T-helper 17 cell (primary cell): ENCODE results near the gene MAP6D1. TPM values are rescaled to one million over a fixed set of nuclear protein-coding genes. Genes with fewer than 3 reads are reported as not detected.

Experiments used
- ATAC-seq: fragments of 150-1000 bp; cut with Tn5 transposase; 2 replicates; pipeline ENCODE4 v1.10.0; 2021; ENCODE audit warnings: mild to moderate bottlenecking, moderate library complexity
- DNase-seq, 3 donors: peaks; one replicate each; pipeline versions ENCODE4 v3.0.0 to v3.0.0-alpha.2; 2020 to 2021
- H3K9me3 ChIP-seq: one replicate; pipeline ENCODE4 v1.7.0; 2013; ENCODE audit warnings: low read length, mild to moderate bottlenecking; ENCODE audit not compliant: control insufficient read depth, poor library complexity, severe bottlenecking
- H3K27ac Mint-ChIP-seq: one replicate; pipeline ENCODE4 v1.8.0; 2022; ENCODE audit warnings: mild to moderate bottlenecking, moderate library complexity, mixed read lengths
- H3K27me3 Mint-ChIP-seq: one replicate; pipeline ENCODE4 v1.8.0; 2022; ENCODE audit warnings: mixed read lengths
- H3K36me3 Mint-ChIP-seq: one replicate; pipeline ENCODE4 v1.8.0; 2022; ENCODE audit warnings: low read depth, mixed read lengths
- H3K4me1 Mint-ChIP-seq: one replicate; pipeline ENCODE4 v1.8.0; 2022; ENCODE audit warnings: mild to moderate bottlenecking, mixed read lengths
- H3K4me3 Mint-ChIP-seq: one replicate; pipeline ENCODE4 v1.8.0; 2022; ENCODE audit warnings: mild to moderate bottlenecking, moderate library complexity, mixed read lengths
- total RNA-seq, 4 donors: library from RNA in 2 of 4; stranded (reverse) in 2 of 4; gene quantifications; one replicate each; pipeline ENCODE4 v1.2.3 and lab custom pipeline; 2022 to 2026

Gene MAP6D1
- total RNA-seq, 2 donors from 2014 or later: 0.26 to 1.7 TPM

DNA sequence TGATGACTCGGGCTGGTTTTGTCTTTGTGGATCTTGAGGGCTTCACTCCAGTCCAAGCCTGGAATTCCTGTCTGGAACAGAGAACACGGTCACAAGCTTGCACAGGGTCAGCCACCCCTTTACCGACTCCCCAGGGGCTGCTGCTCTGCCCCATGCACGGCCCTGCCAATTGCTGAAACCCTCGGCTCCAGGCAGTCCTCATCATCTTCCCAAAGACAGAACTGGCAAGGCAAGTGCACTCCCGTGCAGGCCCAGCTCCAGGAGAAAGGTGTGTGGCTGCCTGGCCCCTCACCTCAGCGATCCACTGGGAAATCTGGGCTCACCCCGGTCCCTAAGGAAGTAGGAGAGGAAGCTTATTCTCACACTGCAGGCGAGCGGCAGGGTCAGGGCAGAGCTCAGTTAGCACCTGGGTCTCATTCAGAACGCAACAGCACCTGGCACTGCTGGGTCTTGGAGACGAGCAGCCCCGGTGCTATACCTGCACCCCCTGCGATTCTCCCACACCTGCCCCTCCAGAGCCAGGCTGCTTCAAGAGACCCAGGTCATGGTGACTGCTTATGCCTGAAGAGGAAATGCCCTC lies 7.2 kb downstream of the MAP6D1 start:
- Mint-ChIP-seq H3K4me1 (peaks cover 5% of the 10 kb centered on the region), H3K27me3 (peaks cover 4% of the 10 kb centered on the region), H3K27ac (peak overlapping the region; percentile 19), H3K36me3 (no peaks in the 10 kb centered on the region), H3K4me3 (no peak overlapping the region)
- ATAC-seq (no peak), DNase-seq (no peak)
- no peaks in the 10 kb centered on the region for H3K9me3 ChIP-seq

DNA sequence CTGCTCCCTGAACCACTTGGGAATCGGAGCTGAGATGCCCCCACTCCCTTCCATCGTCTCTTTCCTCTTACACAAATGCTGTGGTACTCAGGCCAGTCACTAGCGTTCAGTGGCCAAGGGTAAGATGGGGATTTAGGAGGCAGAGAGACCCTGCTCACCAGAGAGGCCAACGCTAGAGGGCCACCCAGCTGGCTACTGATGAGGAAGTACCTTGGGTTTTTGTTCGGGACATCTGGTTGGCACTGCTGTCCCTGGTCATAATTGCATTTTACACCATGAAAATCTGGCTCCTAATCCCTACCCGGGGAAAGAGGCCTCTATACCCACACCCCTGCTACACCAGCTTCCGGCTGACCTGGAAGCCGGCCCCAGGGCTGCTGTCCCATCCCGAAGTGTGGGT lies 7.7 kb downstream of the MAP6D1 start:
- no peak for DNase-seq
- ATAC-seq: no peak
- H3K36me3 Mint-ChIP-seq: no peaks in the 10 kb centered on the region
- H3K27me3 Mint-ChIP-seq: peaks cover 4% of the 10 kb centered on the region
- H3K4me3 Mint-ChIP-seq: no peak overlapping the region
- no peaks in the 10 kb centered on the region for H3K9me3 ChIP-seq
- H3K27ac Mint-ChIP-seq: peak overlapping the region; percentile 19
- peaks cover 5% of the 10 kb centered on the region for H3K4me1 Mint-ChIP-seq

DNA sequence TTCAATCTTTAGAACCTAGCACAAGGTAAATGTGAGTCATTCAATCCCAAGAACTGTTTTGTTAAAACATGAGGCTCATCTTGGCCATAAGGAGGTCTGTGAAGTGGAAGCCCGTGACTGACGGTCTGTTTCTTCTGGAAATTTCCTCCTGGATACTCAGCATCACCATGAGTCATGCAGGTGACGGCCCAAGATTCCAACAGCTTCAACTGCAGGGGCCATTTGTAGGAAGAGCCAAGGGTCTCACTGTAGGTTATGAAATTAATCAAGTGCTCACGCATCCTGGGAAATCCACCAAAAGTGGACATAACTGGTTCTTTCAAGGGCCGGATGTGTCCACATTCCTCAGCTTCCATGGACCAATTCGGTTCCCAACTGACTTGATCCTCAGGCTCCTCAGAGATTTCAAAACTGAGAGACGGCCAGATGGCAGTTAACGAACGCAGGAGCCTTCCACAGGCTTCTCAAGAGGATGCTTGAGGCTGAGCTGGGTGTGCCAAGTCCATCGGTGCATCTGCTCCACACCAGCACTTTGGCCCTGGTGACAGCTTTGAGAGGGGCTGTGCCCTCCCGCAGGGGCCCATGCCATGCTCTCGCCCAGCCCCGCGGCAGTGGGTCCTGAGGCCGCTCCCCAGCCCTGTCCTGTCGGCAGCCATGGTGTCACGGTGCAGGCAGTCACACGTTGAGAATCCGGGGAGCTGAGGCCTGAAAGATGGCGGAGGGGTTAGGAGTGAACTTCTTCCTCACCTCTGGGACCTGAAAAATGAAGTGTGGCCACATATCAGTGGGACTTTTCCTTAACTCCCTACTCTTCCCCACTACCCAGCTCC lies 8.5 kb downstream of the MAP6D1 start:
- DNase-seq (no peak), ATAC-seq (no peak)
- Mint-ChIP-seq H3K27me3 (no peaks in the 10 kb centered on the region), H3K36me3 (no peaks in the 10 kb centered on the region), H3K27ac (peak overlapping the region; percentile 19), H3K4me3 (no peak overlapping the region), H3K4me1 (peaks cover 5% of the 10 kb centered on the region)
- no peaks in the 10 kb centered on the region for H3K9me3 ChIP-seq

DNA sequence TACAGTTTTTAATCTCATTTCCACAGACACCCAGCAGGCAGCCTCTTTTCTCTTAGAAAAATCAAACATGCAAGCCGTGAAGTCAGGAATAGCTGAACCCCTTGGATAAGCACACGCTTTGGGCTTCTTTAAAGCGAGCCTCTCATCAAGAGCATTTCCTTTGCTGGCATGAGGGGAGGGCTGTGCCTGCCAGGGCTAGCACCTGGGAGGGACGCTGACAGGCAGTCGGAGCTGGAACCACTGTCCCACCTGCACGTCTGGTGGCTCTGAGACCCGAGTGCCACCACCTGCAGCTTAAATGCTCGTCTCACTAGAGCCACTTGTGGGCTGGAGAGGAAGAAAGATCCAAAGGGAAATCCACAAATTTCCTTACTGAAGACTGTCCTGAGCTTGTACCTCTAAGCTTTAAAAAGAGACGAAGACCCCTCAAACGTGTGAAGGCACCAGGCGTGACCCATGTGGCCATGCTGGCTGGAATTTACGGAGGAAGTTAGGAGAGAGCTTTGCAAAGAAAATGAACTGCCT lies 9.4 kb downstream of the MAP6D1 start:
- H3K9me3 ChIP-seq: no peaks in the 10 kb centered on the region
- H3K27ac Mint-ChIP-seq: peak overlapping the region; percentile 67
- H3K27me3 Mint-ChIP-seq: no peaks in the 10 kb centered on the region
- H3K4me1 Mint-ChIP-seq: peaks cover 5% of the 10 kb centered on the region
- H3K36me3 Mint-ChIP-seq: peaks cover under 1% of the 10 kb centered on the region
- peak overlapping the region; percentile 70 for H3K4me3 Mint-ChIP-seq
- ATAC-seq (peak; percentile 10), DNase-seq (no peak)

DNA sequence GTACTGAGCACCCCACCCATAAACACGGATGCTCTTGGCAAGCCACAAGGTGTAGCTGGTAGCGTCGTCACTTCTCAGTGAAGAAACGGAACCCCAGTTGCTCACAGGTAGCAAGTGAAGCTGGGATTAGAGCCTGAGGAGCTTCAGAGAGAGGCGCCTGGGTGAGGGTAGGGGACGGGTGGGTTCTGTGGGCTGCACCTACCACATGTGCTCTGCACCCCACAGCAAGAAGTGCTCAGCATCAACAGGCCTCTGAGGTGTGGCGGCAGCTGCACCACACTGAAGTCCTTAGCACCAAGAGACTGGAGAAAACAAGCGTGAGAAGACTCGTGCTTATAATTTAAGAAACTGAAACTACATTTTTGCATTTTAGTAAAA lies 9.8 kb downstream of the MAP6D1 start:
- peak; percentile 63 for ATAC-seq
- H3K4me3 Mint-ChIP-seq: peak overlapping the region; percentile 70
- H3K27me3 Mint-ChIP-seq: no peaks in the 10 kb centered on the region
- peaks cover 2% of the 10 kb centered on the region for H3K36me3 Mint-ChIP-seq
- no peak for DNase-seq
- H3K27ac Mint-ChIP-seq: peak overlapping the region; percentile 67
- no peaks in the 10 kb centered on the region for H3K9me3 ChIP-seq
- H3K4me1 Mint-ChIP-seq: peaks cover 5% of the 10 kb centered on the region

DNA sequence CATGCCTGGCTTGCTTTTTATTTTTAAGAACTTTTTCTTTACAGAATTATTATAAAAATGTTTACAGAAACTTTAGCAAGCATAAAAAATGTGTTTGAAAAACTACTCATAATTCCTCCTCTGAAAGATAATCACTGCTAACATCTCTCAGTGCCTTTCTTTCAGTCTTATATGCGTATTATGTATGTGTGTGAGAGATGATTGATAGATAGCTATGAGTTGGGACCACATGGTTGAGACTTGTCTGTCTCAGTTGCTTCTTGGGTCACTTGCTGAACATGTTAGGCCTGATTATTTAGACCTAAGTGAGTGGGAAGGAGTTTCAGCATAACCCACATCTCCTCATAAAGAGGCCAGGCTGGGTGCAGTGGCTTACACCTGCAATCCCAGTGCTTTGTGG lies 11.1 kb downstream of the MAP6D1 start:
- no peak overlapping the region for H3K4me3 Mint-ChIP-seq

DNA sequence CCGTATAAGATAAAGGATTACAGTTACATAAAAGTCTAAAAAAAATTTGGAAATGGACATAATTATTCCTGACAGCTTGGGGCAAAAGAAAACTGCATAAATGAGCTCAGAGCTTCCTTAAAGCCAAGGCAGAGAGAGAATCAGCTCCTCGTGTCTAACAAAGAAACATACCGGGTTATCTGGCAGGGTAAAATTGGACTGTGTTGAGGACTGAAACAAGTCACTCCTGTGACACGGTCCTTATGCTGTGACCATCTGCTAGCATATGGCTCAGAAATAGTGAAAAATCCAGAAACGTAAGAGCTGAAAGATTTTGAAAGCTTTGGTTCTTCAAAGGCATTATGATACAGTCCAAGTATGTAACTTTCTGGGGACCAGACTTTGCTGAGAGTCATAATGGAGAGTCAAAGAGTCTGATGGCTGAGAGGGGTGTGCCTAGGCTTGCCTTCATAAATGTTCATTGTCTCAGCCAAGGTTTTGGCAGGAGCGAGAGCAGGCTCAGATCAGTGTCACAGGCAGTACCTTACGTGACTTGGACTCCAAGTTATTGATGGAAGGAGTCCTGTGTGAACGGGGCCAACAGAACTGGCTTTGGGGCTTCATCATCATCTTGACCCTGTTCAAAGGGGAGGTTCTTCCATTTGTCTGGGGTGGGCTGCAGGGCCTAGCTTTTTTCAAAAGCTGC lies 12.5 kb downstream of the MAP6D1 start:
- DNase-seq (no peak), ATAC-seq (no peak)
- Mint-ChIP-seq H3K27me3 (no peaks in the 10 kb centered on the region), H3K4me1 (peaks cover 5% of the 10 kb centered on the region), H3K36me3 (peaks cover 5% of the 10 kb centered on the region), H3K27ac (peak overlapping the region; percentile 45), H3K4me3 (no peak overlapping the region)
- no peaks in the 10 kb centered on the region for H3K9me3 ChIP-seq

More for the DNA sequence above, 11.1 kb downstream of the MAP6D1 start:
- ATAC-seq: no peak
- Mint-ChIP-seq H3K4me1 (peaks cover 5% of the 10 kb centered on the region), H3K27me3 (no peaks in the 10 kb centered on the region), H3K36me3 (peaks cover 2% of the 10 kb centered on the region), H3K27ac (no peak overlapping the region)
- no peak for DNase-seq
- no peaks in the 10 kb centered on the region for H3K9me3 ChIP-seq

DNA sequence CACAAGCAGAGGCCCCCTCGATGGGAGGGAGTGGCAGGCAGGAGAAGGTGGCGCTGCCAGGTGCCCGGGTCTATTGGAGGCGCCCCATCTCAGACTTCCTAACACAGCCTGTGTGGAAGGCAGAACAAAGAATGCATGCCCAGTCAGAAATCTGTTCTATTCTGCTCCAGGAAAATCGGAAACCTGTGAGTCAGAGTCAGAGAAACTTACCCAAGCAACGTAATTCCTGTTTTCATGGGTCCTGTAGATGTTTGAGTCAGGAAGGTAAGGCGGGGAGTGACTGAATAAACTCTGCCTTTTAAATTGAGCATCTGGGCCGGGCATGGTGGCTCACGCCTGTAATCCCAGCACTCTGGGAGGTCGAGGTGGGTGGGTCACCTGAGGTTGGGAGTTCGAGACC lies 13.7 kb downstream of the MAP6D1 start:
- no peaks in the 10 kb centered on the region for H3K27me3 Mint-ChIP-seq
- DNase-seq: no peak
- H3K4me3 Mint-ChIP-seq: no peak overlapping the region
- H3K4me1 Mint-ChIP-seq: peaks cover 5% of the 10 kb centered on the region
- H3K9me3 ChIP-seq: no peaks in the 10 kb centered on the region
- H3K36me3 Mint-ChIP-seq: peaks cover 5% of the 10 kb centered on the region
- peak overlapping the region; percentile 45 for H3K27ac Mint-ChIP-seq
- no peak for ATAC-seq

DNA sequence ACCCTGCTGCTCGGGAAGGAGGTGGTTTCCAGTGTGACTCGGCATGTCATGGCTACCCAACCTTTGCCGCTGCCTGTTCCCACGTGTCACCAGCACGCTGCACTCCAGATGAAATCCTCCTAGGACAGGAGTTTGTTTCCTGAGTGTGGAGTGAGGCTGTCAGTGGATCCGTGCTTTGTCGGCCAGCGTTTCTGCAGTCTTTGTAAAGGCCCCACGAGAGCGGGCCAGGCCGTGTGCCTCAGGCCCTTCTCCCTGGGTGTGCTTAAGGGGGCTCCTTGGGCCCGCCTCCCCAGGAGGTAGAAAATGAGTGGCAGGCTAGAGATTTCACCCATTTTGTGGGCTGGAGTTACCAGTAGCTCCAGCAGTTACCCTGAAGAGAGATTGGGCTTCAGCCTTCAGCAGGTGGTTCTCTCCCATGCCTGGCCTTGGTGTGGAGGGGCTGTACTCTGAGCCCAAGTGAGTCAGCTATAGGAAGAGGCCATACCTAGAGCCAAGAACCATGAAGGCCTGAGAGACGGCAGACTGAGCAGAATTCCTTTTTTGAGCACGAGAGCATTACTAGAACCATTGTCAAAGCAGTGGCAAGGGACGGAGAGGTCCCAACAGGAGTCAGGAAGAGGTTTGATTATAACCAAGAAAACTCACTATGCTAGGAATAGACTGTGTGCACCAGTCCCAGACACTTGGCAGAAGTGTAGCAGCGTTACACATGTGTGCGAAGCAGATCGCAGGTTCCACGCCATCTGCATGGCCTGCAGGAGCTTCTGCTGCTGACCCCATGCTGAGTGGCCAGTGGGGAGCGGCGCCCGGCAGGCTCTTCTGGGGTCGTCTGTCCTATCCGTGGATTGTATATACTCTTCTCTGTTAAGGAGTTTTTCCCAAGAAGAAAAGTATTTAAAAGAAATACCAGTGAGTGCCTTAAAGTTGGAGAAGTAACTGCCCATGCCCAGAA lies 14.5 kb downstream of the MAP6D1 start:
- no peaks in the 10 kb centered on the region for H3K9me3 ChIP-seq
- peaks cover 2% of the 10 kb centered on the region for H3K4me1 Mint-ChIP-seq
- peaks cover 5% of the 10 kb centered on the region for H3K36me3 Mint-ChIP-seq
- no peak for DNase-seq
- peak overlapping the region; percentile 47 for H3K27ac Mint-ChIP-seq
- no peaks in the 10 kb centered on the region for H3K27me3 Mint-ChIP-seq
- no peak for ATAC-seq
- no peak overlapping the region for H3K4me3 Mint-ChIP-seq

DNA sequence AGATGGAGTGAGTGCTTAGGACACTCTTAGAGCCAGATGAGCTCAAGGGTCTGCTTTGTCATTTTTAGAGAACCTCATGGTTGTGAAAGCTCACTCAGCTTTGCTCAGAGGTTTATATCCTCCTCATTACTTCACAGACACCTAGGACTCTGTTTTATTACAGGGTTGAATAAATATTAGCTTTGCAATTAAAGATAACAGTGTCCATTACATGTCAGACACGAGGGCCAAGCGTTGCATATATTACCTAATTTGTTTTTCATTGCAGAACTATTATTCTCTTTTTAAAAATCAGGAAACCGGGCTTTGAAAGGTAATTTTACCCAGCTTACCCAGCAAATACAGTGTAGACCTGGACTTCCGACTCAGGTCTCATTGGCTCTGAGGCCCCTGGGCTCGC lies 16.1 kb downstream of the MAP6D1 start:
- H3K4me1 Mint-ChIP-seq: peaks cover under 1% of the 10 kb centered on the region

DNA sequence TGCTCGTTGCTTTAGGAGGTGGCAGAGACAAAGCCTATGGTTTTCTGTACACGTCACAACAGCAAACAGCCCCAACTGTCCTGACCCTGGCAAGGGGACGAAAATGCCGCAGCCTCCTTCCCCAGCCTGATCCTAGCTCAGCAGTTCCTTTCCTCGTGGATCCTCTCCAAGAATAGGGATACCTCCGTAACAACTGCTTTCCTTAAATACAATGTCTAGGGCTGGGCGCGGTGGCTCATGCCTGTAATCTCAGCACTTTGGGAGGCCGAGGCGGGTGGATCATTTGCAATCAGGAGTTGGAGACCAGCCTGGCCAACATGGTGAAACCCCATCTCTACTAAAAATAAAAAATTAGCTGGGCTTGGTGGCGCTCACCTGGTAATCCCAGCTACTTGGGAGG lies 17.0 kb downstream of the MAP6D1 start:
- no peaks in the 10 kb centered on the region for H3K27me3 Mint-ChIP-seq
- ATAC-seq (no peak), DNase-seq (no peak)
- no peaks in the 10 kb centered on the region for H3K9me3 ChIP-seq
- peaks cover 9% of the 10 kb centered on the region for H3K36me3 Mint-ChIP-seq
- no peak overlapping the region for H3K4me3 Mint-ChIP-seq
- H3K27ac Mint-ChIP-seq: no peak overlapping the region
- no peaks in the 10 kb centered on the region for H3K4me1 Mint-ChIP-seq

More for the DNA sequence above, 16.1 kb downstream of the MAP6D1 start:
- Mint-ChIP-seq H3K27ac (no peak overlapping the region), H3K36me3 (peaks cover 6% of the 10 kb centered on the region), H3K4me3 (no peak overlapping the region), H3K27me3 (no peaks in the 10 kb centered on the region)
- ATAC-seq (no peak), DNase-seq (no peak)
- no peaks in the 10 kb centered on the region for H3K9me3 ChIP-seq

DNA sequence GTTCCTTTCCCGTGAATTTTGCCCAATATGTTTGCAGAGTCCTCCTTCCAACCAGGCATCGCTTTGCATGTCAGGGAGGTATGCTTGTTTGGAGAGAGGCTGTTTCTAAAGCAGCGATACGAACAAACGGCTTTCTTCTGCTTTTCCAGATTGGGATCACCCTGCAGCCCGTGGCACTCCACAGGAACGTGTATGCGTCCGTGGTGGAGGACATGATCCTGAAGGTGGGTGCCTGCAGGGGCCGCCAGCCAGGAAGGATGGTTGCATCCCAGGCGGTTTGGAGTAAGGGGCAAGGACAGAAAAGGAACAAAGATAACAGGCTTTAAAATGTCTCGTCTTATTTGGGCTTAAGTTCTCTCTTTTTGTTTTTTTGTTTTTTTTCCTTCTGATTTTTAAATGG lies 17.5 kb downstream of the MAP6D1 start:
- DNase-seq (no peak), ATAC-seq (no peak)
- no peaks in the 10 kb centered on the region for H3K4me1 Mint-ChIP-seq
- H3K4me3 Mint-ChIP-seq: no peak overlapping the region
- no peaks in the 10 kb centered on the region for H3K27me3 Mint-ChIP-seq
- H3K9me3 ChIP-seq: no peaks in the 10 kb centered on the region
- peaks cover 11% of the 10 kb centered on the region for H3K36me3 Mint-ChIP-seq
- no peak overlapping the region for H3K27ac Mint-ChIP-seq
